ENCODE results near the gene GJD3. TPM values are rescaled to one million over a fixed set of nuclear protein-coding genes. Genes with fewer than 3 reads are reported as not detected.
"Not testable (repeated sequence)": the region's sequence is repeated elsewhere in the genome, so short reads cannot be mapped to it uniquely, and the experiment has no call there.

Gene GJD3
- total RNA-seq, 1 experiment from 2014 or later, result not detected

- H3K27me3 Mint-ChIP-seq (ENCODE audit: low read depth); H3K79me2 ChIP-seq (ENCODE audit: insufficient read depth, low read length); H3K9me3 Mint-ChIP-seq; H3K9me3 ChIP-seq (ENCODE audit: control insufficient read depth, low read depth, low read length); H3K4me3 Mint-ChIP-seq; H3K23ac ChIP-seq (ENCODE audit: insufficient read length, low read depth, low read length); H2BK120ac ChIP-seq (ENCODE audit: low read depth, low read length, poor library complexity, severe bottlenecking); H3K18ac ChIP-seq (ENCODE audit: insufficient read length, low read depth, low read length); H3K14ac ChIP-seq (ENCODE audit: insufficient read depth, low read length); H3K36me3 Mint-ChIP-seq (ENCODE audit: insufficient read depth in 1 of 3, low read depth in 3 of 3); H4K91ac ChIP-seq (ENCODE audit: insufficient read length, low read depth, low read length); H3K4me2 ChIP-seq (ENCODE audit: insufficient read depth, insufficient read length, low read length); H2BK5ac ChIP-seq (ENCODE audit: insufficient read length, low read length); H3K27ac ChIP-seq (ENCODE audit: insufficient read length, low read depth, low read length); H2AK5ac ChIP-seq (ENCODE audit: insufficient read length, low read length); DNase-seq; H3K56ac ChIP-seq (ENCODE audit: insufficient read length, low read depth, low read length); H4K20me1 ChIP-seq (ENCODE audit: control insufficient read depth, insufficient read depth, insufficient read length); H2BK15ac ChIP-seq (ENCODE audit: low read depth, low read length); H2BK20ac ChIP-seq (ENCODE audit: low read depth, low read length, poor library complexity, severe bottlenecking); H4K8ac ChIP-seq (replicated peaks; ENCODE audit: insufficient read length, low read depth, low read length); H3K79me1 ChIP-seq (ENCODE audit: insufficient read depth, low read depth, low read length, poor library complexity, severe bottlenecking); H3K23me2 ChIP-seq (ENCODE audit: insufficient read length, low read depth, low read length, poor library complexity, severe bottlenecking); H3T11ph ChIP-seq (ENCODE audit: low read length); H4K5ac ChIP-seq (ENCODE audit: insufficient read length, low read depth, low read length); H2AFZ ChIP-seq (ENCODE audit: low read length); H3K9ac ChIP-seq (ENCODE audit: extremely low read depth, insufficient read length, low read length); H3K4me1 ChIP-seq (ENCODE audit: insufficient read depth, low read length); H3K27ac Mint-ChIP-seq; H3K4ac ChIP-seq (ENCODE audit: low read depth, low read length); H3K27me3 ChIP-seq (ENCODE audit: insufficient read depth, low read length); H2BK12ac ChIP-seq (ENCODE audit: insufficient read length, low read depth, low read length): not testable (repeated sequence)
- WGBS (ENCODE audit: extremely low coverage, insufficient read length, low lambda C conversion rate), result no CpG with 5 or more reads among the region's 21 CpGs
- H3K4me1 Mint-ChIP-seq, result peaks cover 7 to 12% of the 10 kb centered on the region in 2 experiments
These were observed 11.2 kb upstream of the GJD3 start for GRCh38 chr17:40375786-40376185.
